HFFc6 (cell line): ENCODE data around the gene MAP3K5. TPM values are rescaled to one million over a fixed set of nuclear protein-coding genes. Genes with fewer than 3 reads are reported as not detected.

ENCODE experiments used
- DNase-seq: peaks from one replicate; pipeline ENCODE4 v3.0.0-alpha.2; 2018
- H3K27ac Mint-ChIP-seq: 2 replicates; pipeline ENCODE4 v1.8.0; 2020; ENCODE audit warnings: mild to moderate bottlenecking, mixed read lengths
- H3K27me3 Mint-ChIP-seq: 2 replicates; pipeline ENCODE4 v1.8.0; 2021; ENCODE audit warnings: mild to moderate bottlenecking, moderate library complexity, mixed read lengths; ENCODE audit not compliant: insufficient read depth
- H3K36me3 Mint-ChIP-seq: 2 replicates; pipeline ENCODE4 v1.8.0; 2021; ENCODE audit warnings: low read depth, mixed read lengths
- H3K4me1 Mint-ChIP-seq: 2 replicates; pipeline ENCODE4 v1.8.0; 2020; ENCODE audit warnings: low read depth, mixed read lengths
- H3K4me3 Mint-ChIP-seq: 2 replicates; pipeline ENCODE4 v1.8.0; 2020; ENCODE audit warnings: mild to moderate bottlenecking, moderate library complexity, mixed read lengths
- H3K9me3 Mint-ChIP-seq: 2 replicates; pipeline ENCODE4 v1.8.0; 2020; ENCODE audit warnings: mild to moderate bottlenecking, mixed read lengths
- CTCF ChIP-seq: fragments of 200-600 bp; sonication (generic); IDR thresholded peaks from 2 replicates; pipeline ENCODE4 v1.5.0; 2021; ENCODE audit warnings: antibody characterized with exemption, mild to moderate bottlenecking
- total RNA-seq, 6 experiments: library from RNA; stranded (reverse); fragmentation: NEBNext Ultra II Directional; extraction: Animal tissue kit (Norgen Biotek cat#: 25700); gene quantifications; 2 replicates in 1 of 6; 3 replicates in 5 of 6; pipeline ENCODE4 v1.2.3, GENCODE V29; 2021

The MAP3K5 gene
- total RNA-seq, 6 experiments from 2014 or later = 11.9 to 22.2 (median 19.1) TPM

GRCh38 chr6:136769759-136770158 is 22.5 kb downstream of the MAP3K5 start:
- no peak for TF ChIP-seq CTCF
- Mint-ChIP-seq H3K4me1 (peaks cover 30% of the 10 kb centered on the region), H3K36me3 (peaks cover 5% of the 10 kb centered on the region; the same call in 1 of the 2 replicates), H3K27me3 (peaks cover 1% of the 10 kb centered on the region; the same call in 1 of the 2 replicates), H3K9me3 (no peaks in the 10 kb centered on the region), H3K4me3 (no peak overlapping the region), H3K27ac (no peak overlapping the region)
- no peak for DNase-seq

- H3K27me3 Mint-ChIP-seq = peaks cover 1% of the 10 kb centered on the region; the same call in 1 of the 2 replicates
- peaks cover 26% of the 10 kb centered on the region for H3K4me1 Mint-ChIP-seq
- no peak overlapping the region for H3K4me3 Mint-ChIP-seq
- no peak for DNase-seq
- H3K27ac Mint-ChIP-seq = no peak overlapping the region
- H3K9me3 Mint-ChIP-seq = no peaks in the 10 kb centered on the region
- no peak for TF ChIP-seq CTCF
- H3K36me3 Mint-ChIP-seq = peaks cover 4% of the 10 kb centered on the region; the same call in 1 of the 2 replicates
Measured at GRCh38 chr6:136769124-136769523, 23.2 kb downstream of the MAP3K5 start.

GRCh38 chr6:136767570-136768309 is 24.5 kb downstream of the MAP3K5 start:
- no peak for TF ChIP-seq CTCF
- H3K4me1 Mint-ChIP-seq = peaks cover 28% of the 10 kb centered on the region
- DNase-seq = no peak
- no peaks in the 10 kb centered on the region; the same call in 1 of the 2 replicates for H3K36me3 Mint-ChIP-seq
- H3K27ac Mint-ChIP-seq = no peak overlapping the region
- no peaks in the 10 kb centered on the region for H3K27me3 Mint-ChIP-seq
- H3K4me3 Mint-ChIP-seq = no peak overlapping the region
- H3K9me3 Mint-ChIP-seq = no peaks in the 10 kb centered on the region

GRCh38 chr6:136767103-136767502 is 25.2 kb downstream of the MAP3K5 start:
- H3K4me1 Mint-ChIP-seq = peaks cover 35% of the 10 kb centered on the region
- no peaks in the 10 kb centered on the region for H3K27me3 Mint-ChIP-seq
- TF ChIP-seq CTCF = no peak
- no peak overlapping the region for H3K27ac Mint-ChIP-seq
- no peaks in the 10 kb centered on the region; the same call in 1 of the 2 replicates for H3K36me3 Mint-ChIP-seq
- H3K4me3 Mint-ChIP-seq = no peak overlapping the region
- H3K9me3 Mint-ChIP-seq = no peaks in the 10 kb centered on the region
- DNase-seq = no peak

GRCh38 chr6:136766274-136766673 is 26.0 kb downstream of the MAP3K5 start:
- TF ChIP-seq CTCF = no peak
- Mint-ChIP-seq H3K9me3 (no peaks in the 10 kb centered on the region), H3K27me3 (no peaks in the 10 kb centered on the region), H3K4me3 (no peak overlapping the region), H3K4me1 (peaks cover 43% of the 10 kb centered on the region), H3K27ac (no peak overlapping the region), H3K36me3 (no peaks in the 10 kb centered on the region; the same call in 1 of the 2 replicates)
- no peak for DNase-seq
